K562 (cell line): Measurements from ENCODE around the gene POP7. TPM values are rescaled to one million over a fixed set of nuclear protein-coding genes. Genes with fewer than 3 reads are reported as not detected.

ENCODE experiments used
- BMI1 ChIP-seq: fragments of 150-350 bp; IDR thresholded peaks from 2 replicates; pipeline ENCODE4 v1.6.1; 2014; ENCODE audit warnings: low read length
- polyA plus RNA-seq, 8 experiments: library from polyadenylated mRNA; depleted of rRNA in 4 of 8; stranded (reverse) in 5 of 8; unstranded in 3 of 8; fragments of >200 nt; fragmentation: Nextera tagmentation in 2 of 8; fragmentation: Illumina TruSeq in 1 of 8; extraction: Ambion mirVana in 2 of 8; extraction: Trizol in 1 of 8; gene quantifications; 2 replicates each; pipeline versions ENCODE4 v1.2.1 to v1.2.3, GENCODE V29; 2011 to 2014; ENCODE audit warnings: inconsistent platforms in 1 of 8, missing spikeins in 1 of 8
- total RNA-seq, 7 experiments: library from RNA; depleted of rRNA in 6 of 7; stranded (reverse); fragments of >200 nt in 6 of 7; fragmentation: Illumina TruSeq in 2 of 7; extraction: Trizol in 2 of 7; gene quantifications; 2 replicates each; pipeline versions ENCODE4 v1.2.1 to v1.2.3, GENCODE V29; 2011 to 2021; ENCODE audit warnings: low replicate concordance in 1 of 7
- TF ChIP-seq, protein P1 (sequence below): fragments of 200-600 bp; sonication (generic); IDR thresholded peaks from one replicate; pipeline ENCODE4 v1.6.1; 2012; ENCODE audit warnings: mild to moderate bottlenecking, low read depth, low read length, inconsistent platforms
- TF ChIP-seq, protein P2 (sequence below): fragments of 450-650 bp; IDR thresholded peaks from 2 replicates; pipeline ENCODE4 v1.6.1; 2016; ENCODE audit warnings: low read depth

Gene POP7
- total and polyA plus RNA-seq, 9 of the 15 experiments (the other 6 are each of a cell fraction or from before 2014, with no cell fraction given), result 11.5 to 163 (median 68.9) TPM

DNA sequence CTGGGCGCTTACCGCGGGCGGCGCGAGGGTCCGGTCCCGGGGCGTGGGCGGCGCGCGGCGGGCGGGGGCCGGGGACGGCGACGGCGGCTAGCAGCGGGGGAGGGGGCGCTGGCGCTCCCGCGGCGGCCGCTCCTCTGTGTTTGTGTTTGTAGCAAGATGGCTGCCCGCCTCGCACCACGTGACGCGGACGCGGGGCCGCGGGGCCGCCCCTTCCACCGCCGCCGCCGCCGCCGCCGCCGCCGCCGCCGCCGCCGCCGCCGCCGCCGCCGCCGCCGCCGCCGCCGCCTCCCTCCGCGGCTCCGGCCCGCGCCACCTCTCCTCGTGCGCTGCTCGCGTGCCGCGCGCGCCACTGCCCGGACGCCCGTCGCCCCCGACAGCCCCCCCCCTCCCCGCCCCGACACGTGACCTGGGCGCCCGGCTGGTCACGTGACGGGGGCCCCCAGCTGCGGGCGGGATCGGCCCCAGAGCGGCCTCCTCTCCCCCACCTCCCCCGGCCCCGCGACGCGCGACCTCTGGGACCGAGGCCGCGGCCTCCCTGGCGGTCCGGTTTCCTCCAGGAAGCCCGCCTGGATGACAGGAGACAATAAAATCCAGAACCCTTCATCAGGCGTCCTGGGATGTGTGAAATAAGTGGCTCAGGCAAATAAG, 11.7 kb upstream of the POP7 start, which contains the start of gene GIGYF1 (continued):
- TF ChIP-seq, protein P1, sequence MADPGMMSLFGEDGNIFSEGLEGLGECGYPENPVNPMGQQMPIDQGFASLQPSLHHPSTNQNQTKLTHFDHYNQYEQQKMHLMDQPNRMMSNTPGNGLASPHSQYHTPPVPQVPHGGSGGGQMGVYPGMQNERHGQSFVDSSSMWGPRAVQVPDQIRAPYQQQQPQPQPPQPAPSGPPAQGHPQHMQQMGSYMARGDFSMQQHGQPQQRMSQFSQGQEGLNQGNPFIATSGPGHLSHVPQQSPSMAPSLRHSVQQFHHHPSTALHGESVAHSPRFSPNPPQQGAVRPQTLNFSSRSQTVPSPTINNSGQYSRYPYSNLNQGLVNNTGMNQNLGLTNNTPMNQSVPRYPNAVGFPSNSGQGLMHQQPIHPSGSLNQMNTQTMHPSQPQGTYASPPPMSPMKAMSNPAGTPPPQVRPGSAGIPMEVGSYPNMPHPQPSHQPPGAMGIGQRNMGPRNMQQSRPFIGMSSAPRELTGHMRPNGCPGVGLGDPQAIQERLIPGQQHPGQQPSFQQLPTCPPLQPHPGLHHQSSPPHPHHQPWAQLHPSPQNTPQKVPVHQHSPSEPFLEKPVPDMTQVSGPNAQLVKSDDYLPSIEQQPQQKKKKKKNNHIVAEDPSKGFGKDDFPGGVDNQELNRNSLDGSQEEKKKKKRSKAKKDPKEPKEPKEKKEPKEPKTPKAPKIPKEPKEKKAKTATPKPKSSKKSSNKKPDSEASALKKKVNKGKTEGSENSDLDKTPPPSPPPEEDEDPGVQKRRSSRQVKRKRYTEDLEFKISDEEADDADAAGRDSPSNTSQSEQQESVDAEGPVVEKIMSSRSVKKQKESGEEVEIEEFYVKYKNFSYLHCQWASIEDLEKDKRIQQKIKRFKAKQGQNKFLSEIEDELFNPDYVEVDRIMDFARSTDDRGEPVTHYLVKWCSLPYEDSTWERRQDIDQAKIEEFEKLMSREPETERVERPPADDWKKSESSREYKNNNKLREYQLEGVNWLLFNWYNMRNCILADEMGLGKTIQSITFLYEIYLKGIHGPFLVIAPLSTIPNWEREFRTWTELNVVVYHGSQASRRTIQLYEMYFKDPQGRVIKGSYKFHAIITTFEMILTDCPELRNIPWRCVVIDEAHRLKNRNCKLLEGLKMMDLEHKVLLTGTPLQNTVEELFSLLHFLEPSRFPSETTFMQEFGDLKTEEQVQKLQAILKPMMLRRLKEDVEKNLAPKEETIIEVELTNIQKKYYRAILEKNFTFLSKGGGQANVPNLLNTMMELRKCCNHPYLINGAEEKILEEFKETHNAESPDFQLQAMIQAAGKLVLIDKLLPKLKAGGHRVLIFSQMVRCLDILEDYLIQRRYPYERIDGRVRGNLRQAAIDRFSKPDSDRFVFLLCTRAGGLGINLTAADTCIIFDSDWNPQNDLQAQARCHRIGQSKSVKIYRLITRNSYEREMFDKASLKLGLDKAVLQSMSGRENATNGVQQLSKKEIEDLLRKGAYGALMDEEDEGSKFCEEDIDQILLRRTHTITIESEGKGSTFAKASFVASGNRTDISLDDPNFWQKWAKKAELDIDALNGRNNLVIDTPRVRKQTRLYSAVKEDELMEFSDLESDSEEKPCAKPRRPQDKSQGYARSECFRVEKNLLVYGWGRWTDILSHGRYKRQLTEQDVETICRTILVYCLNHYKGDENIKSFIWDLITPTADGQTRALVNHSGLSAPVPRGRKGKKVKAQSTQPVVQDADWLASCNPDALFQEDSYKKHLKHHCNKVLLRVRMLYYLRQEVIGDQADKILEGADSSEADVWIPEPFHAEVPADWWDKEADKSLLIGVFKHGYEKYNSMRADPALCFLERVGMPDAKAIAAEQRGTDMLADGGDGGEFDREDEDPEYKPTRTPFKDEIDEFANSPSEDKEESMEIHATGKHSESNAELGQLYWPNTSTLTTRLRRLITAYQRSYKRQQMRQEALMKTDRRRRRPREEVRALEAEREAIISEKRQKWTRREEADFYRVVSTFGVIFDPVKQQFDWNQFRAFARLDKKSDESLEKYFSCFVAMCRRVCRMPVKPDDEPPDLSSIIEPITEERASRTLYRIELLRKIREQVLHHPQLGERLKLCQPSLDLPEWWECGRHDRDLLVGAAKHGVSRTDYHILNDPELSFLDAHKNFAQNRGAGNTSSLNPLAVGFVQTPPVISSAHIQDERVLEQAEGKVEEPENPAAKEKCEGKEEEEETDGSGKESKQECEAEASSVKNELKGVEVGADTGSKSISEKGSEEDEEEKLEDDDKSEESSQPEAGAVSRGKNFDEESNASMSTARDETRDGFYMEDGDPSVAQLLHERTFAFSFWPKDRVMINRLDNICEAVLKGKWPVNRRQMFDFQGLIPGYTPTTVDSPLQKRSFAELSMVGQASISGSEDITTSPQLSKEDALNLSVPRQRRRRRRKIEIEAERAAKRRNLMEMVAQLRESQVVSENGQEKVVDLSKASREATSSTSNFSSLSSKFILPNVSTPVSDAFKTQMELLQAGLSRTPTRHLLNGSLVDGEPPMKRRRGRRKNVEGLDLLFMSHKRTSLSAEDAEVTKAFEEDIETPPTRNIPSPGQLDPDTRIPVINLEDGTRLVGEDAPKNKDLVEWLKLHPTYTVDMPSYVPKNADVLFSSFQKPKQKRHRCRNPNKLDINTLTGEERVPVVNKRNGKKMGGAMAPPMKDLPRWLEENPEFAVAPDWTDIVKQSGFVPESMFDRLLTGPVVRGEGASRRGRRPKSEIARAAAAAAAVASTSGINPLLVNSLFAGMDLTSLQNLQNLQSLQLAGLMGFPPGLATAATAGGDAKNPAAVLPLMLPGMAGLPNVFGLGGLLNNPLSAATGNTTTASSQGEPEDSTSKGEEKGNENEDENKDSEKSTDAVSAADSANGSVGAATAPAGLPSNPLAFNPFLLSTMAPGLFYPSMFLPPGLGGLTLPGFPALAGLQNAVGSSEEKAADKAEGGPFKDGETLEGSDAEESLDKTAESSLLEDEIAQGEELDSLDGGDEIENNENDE, result no peak
- TF ChIP-seq BMI1, result no peak
- TF ChIP-seq, protein P2, sequence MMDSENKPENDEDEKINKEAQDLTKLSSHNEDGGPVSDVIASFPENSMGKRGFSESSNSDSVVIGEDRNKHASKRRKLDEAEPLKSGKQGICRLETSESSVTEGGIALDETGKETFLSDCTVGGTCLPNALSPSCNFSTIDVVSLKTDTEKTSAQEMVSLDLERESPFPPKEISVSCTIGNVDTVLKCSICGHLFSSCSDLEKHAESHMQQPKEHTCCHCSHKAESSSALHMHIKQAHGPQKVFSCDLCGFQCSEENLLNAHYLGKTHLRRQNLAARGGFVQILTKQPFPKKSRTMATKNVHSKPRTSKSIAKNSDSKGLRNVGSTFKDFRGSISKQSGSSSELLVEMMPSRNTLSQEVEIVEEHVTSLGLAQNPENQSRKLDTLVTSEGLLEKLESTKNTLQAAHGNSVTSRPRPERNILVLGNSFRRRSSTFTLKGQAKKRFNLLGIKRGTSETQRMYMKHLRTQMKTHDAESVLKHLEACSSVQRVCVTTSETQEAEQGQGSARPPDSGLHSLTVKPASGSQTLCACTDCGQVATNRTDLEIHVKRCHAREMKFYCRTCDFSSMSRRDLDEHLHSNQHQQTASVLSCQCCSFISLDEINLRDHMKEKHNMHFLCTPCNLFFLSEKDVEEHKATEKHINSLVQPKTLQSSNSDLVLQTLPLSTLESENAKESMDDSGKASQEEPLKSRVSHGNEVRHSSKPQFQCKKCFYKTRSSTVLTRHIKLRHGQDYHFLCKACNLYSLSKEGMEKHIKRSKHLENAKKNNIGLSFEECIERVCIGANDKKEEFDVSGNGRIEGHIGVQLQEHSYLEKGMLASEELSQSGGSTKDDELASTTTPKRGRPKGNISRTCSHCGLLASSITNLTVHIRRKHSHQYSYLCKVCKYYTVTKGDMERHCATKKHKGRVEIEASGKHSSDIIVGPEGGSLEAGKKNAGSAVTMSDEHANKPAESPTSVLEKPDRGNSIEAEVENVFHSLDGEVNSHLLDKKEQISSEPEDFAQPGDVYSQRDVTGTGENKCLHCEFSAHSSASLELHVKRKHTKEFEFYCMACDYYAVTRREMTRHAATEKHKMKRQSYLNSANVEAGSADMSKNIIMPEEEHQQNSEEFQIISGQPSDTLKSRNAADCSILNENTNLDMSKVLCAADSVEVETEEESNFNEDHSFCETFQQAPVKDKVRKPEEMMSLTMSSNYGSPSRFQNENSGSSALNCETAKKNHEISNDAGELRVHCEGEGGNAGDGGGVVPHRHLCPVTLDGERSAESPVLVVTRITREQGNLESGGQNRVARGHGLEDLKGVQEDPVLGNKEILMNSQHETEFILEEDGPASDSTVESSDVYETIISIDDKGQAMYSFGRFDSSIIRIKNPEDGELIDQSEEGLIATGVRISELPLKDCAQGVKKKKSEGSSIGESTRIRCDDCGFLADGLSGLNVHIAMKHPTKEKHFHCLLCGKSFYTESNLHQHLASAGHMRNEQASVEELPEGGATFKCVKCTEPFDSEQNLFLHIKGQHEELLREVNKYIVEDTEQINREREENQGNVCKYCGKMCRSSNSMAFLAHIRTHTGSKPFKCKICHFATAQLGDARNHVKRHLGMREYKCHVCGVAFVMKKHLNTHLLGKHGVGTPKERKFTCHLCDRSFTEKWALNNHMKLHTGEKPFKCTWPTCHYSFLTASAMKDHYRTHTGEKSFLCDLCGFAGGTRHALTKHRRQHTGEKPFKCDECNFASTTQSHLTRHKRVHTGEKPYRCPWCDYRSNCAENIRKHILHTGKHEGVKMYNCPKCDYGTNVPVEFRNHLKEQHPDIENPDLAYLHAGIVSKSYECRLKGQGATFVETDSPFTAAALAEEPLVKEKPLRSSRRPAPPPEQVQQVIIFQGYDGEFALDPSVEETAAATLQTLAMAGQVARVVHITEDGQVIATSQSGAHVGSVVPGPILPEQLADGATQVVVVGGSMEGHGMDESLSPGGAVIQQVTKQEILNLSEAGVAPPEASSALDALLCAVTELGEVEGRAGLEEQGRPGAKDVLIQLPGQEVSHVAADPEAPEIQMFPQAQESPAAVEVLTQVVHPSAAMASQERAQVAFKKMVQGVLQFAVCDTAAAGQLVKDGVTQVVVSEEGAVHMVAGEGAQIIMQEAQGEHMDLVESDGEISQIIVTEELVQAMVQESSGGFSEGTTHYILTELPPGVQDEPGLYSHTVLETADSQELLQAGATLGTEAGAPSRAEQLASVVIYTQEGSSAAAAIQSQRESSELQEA, result no peak
